Upper lobe of left lung (tissue), 4 donors: Measurements from ENCODE around the gene REN.

Experiments used
- EP300 ChIP-seq, 4 donors: sonication (generic); formaldehyde crosslinking; IDR thresholded peaks; one replicate each; pipeline ENCODE4 v1.5.1; 2017; ENCODE audit warnings: antibody characterized with exemption in 4 of 4, control low read depth in 2 of 4
- TF ChIP-seq, protein P1 (sequence below), 6 experiments: fragments of 450-650 bp in 4 of 6; fragments of 200-600 bp in 2 of 6; sonication (generic) in 2 of 6; IDR thresholded peaks; one replicate each; pipeline ENCODE4 v1.5.1; 2016 to 2019; ENCODE audit warnings: antibody characterized with exemption in 6 of 6

DNA sequence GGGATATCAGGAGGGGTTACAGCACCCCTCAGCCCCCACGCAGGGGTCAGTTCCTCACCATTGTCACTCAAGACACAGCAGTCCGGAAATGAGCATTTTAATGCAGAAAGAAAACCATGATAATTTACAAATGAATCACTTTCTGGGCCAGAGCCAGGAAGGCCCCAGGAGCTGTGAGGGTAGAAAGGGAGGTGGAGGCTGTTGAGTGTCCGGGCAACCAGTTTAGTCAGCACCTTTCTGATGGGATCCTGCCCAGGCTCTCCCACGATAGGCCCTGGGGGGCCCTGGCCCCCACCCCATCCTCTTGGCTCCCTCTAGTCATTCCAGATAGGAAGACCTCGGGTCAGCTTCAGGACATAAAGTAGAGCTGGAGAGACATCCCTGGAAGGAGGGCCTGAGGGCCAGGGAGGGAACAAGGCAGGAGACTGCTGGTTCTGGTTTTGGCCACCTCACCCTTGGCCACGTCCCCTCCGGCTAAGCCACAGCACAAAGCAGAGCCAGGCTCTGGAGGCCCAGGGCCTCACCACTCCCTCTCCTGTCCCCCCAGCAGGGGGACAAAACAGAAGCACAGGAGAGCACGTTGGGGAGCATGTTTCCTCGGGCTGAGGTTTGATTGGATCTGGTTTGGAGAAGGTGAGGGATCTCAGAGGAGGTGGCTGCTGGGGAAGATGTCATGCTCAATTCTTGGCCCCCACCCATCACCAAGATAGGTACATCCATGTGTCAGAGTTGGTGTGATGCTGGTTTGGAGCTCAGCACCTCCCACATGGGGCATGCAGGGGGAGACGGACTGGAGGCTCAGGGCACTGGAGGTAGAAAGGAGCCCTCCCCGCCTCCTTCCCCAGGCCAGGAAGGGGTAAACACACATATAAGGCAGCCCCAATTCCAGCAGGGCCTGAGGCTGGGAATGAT is 34.9 kb downstream of the REN start:
- TF ChIP-seq, protein P1, sequence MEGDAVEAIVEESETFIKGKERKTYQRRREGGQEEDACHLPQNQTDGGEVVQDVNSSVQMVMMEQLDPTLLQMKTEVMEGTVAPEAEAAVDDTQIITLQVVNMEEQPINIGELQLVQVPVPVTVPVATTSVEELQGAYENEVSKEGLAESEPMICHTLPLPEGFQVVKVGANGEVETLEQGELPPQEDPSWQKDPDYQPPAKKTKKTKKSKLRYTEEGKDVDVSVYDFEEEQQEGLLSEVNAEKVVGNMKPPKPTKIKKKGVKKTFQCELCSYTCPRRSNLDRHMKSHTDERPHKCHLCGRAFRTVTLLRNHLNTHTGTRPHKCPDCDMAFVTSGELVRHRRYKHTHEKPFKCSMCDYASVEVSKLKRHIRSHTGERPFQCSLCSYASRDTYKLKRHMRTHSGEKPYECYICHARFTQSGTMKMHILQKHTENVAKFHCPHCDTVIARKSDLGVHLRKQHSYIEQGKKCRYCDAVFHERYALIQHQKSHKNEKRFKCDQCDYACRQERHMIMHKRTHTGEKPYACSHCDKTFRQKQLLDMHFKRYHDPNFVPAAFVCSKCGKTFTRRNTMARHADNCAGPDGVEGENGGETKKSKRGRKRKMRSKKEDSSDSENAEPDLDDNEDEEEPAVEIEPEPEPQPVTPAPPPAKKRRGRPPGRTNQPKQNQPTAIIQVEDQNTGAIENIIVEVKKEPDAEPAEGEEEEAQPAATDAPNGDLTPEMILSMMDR (IDR thresholded peaks at IDR 0.05) = no peak
- no peak for TF ChIP-seq EP300 (IDR thresholded peaks at IDR 0.05)
